MG63 (cell line): Measurements from ENCODE around the gene OBSCN. TPM values are rescaled to one million over a fixed set of nuclear protein-coding genes. Genes with fewer than 3 reads are reported as not detected.

ENCODE experiments used
- DNase-seq: peaks from one replicate; pipeline ENCODE4 v3.0.0-alpha.2; 2020
- H3K27me3 ChIP-seq: fragments of 250-450 bp; sonication (Bioruptor Pico); 2 replicates; pipeline ENCODE4 v1.5.1; 2020; ENCODE audit warnings: mild to moderate bottlenecking, moderate library complexity
- H3K36me3 ChIP-seq: fragments of 250-450 bp; sonication (Bioruptor Pico); 2 replicates; pipeline ENCODE4 v1.5.1; 2020; ENCODE audit warnings: mild to moderate bottlenecking, moderate library complexity
- H3K4me3 ChIP-seq: fragments of 250-450 bp; sonication (Bioruptor Pico); 2 replicates; pipeline ENCODE4 v1.5.1; 2020; ENCODE audit warnings: mild to moderate bottlenecking, moderate library complexity
- H3K9me3 ChIP-seq: fragments of 250-450 bp; sonication (Bioruptor Pico); 2 replicates; pipeline ENCODE4 v1.5.1; 2020; ENCODE audit warnings: mild to moderate bottlenecking, moderate library complexity
- total RNA-seq: library from RNA; depleted of rRNA; stranded (reverse); fragments of >200 nt; shearing (Covaris generic); gene quantifications from 2 replicates; pipeline ENCODE4 v1.2.3, GENCODE V29; 2014; ENCODE audit warnings: low replicate concordance

The OBSCN gene
- total RNA-seq, 1 experiment from 2014 or later = 2.8 TPM

GRCh38 chr1:228358764-228359612 is 151.1 kb downstream of the OBSCN start:
- H3K4me3 ChIP-seq = no peak overlapping the region
- H3K27me3 ChIP-seq = no peaks in the 10 kb centered on the region
- no peaks in the 10 kb centered on the region for H3K9me3 ChIP-seq
- DNase-seq = no peak
- no peaks in the 10 kb centered on the region for H3K36me3 ChIP-seq

GRCh38 chr1:228359613-228360532 is 152.0 kb downstream of the OBSCN start:
- no peaks in the 10 kb centered on the region for H3K9me3 ChIP-seq

GRCh38 chr1:228360533-228361313 is 152.9 kb downstream of the OBSCN start:
- H3K27me3 ChIP-seq = no peaks in the 10 kb centered on the region
- H3K4me3 ChIP-seq = no peak overlapping the region
- no peaks in the 10 kb centered on the region for H3K36me3 ChIP-seq
- DNase-seq = no peak
- no peaks in the 10 kb centered on the region for H3K9me3 ChIP-seq

More at GRCh38 chr1:228359613-228360532, 152.0 kb downstream of the OBSCN start:
- no peaks in the 10 kb centered on the region for H3K36me3 ChIP-seq
- H3K4me3 ChIP-seq = no peak overlapping the region
- DNase-seq = no peak
- no peaks in the 10 kb centered on the region for H3K27me3 ChIP-seq

DNA sequence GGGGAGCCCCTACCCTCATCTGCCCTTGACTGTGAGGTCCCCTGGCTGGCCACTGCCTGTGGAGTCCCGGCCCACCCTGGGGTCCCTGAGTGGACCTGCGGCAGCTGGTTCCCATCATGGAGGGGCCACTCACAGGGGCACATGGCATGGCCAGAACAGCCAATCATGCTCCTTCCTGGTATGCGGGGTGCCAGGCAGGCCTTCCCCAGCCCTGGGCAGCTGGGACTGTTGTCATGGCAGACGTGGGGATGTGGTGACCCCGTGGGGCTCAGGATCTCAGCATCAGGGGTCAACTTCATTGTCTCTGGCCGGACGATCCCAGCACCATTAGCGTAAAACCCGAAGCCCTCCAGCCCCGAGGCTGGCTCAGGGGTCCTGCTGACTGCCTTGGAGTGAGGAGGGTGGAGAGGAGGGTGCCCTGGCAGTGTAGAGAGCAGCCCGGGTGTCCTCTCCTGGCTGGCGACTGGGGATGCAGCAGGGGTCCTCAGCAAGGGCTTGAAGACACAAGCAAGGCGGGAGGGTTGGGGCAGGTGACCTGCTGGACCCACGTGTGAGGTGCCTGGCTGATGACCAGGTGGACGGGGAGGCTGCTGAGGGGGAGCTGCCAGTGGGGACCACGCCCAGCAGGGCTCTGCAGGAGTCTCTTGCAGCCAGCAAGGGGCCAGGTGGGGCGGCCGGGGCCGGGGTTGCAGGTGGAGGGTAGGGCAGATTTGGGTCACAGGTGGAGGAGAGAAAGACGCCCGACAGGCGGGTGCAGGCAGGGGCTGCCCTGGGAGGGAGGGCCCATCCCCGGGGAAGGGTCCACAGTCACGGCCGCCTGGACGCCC is 153.7 kb downstream of the OBSCN start:
- no peak for DNase-seq
- no peaks in the 10 kb centered on the region for H3K27me3 ChIP-seq
- H3K4me3 ChIP-seq = no peak overlapping the region
- H3K9me3 ChIP-seq = no peaks in the 10 kb centered on the region
- H3K36me3 ChIP-seq = no peaks in the 10 kb centered on the region

DNA sequence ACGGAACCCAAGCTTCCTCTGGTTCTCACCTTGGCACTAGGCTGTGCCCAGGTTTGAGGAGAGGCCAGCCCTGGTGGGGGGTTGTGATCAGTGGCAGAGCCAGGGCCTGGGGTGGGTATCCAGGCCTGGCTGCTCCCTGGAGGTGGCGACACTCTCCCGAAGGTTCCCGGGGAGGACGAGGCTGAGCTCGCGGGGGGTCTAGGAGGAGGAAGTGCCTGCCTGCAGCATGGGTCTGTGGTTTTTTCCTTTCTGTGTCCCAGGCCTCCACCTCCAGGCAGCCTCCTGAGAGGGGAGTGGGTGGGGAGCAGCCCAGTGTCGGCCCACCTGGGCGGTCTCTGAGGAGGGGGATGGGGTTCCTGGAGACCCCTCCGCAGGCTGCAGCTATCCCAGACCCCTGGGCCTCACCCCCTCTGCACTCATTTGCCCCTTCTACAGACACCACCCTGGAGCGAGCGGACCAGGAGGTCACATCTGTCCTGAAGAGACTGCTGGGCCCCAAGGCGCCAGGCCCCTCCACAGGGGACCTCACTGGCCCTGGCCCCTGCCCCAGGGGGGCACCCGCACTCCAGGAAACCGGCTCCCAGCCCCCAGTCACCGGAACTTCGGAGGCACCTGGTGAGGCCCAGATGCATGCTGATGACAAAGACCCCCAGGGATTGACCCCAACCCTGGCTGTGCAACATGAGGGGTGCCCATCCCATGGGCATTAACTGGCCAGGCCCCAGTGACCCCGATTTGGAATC is 154.5 kb downstream of the OBSCN start:
- Histone ChIP-seq H3K4me3 (no peak overlapping the region), H3K36me3 (no peaks in the 10 kb centered on the region), H3K9me3 (no peaks in the 10 kb centered on the region), H3K27me3 (no peaks in the 10 kb centered on the region)
- no peak for DNase-seq

- H3K36me3 ChIP-seq = no peaks in the 10 kb centered on the region
- H3K9me3 ChIP-seq = no peaks in the 10 kb centered on the region
- no peak for DNase-seq
- H3K27me3 ChIP-seq = no peaks in the 10 kb centered on the region
- H3K4me3 ChIP-seq = no peak overlapping the region
These were observed 155.1 kb downstream of the OBSCN start for GRCh38 chr1:228362884-228363450.

GRCh38 chr1:228363686-228364067 is 155.8 kb downstream of the OBSCN start:
- no peaks in the 10 kb centered on the region for H3K9me3 ChIP-seq
- no peaks in the 10 kb centered on the region for H3K27me3 ChIP-seq
- no peaks in the 10 kb centered on the region for H3K36me3 ChIP-seq
- no peak for DNase-seq
- H3K4me3 ChIP-seq = no peak overlapping the region

DNA sequence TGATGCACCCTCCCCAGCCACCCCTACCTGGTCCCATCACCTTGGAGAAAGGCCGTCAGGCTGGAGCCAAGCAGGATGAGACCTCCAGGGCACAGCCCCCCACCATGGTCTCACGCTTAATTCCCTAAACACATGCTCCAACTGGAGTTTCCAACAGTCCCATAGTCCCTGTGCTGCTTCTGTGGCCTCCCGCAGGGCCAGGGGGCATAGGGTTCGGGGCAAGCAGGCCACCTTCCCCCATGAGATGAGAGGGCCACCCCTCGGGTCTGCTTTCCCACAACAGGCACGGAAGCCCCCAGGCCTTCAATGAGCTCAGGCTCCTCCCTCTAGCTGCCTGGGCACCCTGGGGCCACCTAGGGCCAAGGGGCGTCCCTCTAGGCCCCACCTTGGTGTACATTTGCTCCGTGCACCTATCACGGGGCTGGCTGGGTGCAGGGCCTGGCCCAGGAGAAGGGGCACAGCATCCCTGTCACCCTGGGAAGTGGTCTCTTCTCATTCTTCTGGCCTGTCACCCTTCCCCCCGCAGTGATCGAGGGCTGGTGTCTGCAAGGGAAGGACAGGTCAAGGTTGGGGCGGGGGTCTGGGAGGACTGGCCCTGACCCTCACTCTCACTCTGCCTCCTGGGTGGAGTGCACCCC is 156.3 kb downstream of the OBSCN start:
- no peaks in the 10 kb centered on the region for H3K9me3 ChIP-seq
- H3K27me3 ChIP-seq = no peaks in the 10 kb centered on the region
- DNase-seq = no peak
- no peak overlapping the region for H3K4me3 ChIP-seq
- H3K36me3 ChIP-seq = no peaks in the 10 kb centered on the region

GRCh38 chr1:228364706-228365213 is 156.9 kb downstream of the OBSCN start:
- Histone ChIP-seq H3K4me3 (no peak overlapping the region), H3K9me3 (no peaks in the 10 kb centered on the region), H3K27me3 (no peaks in the 10 kb centered on the region), H3K36me3 (no peaks in the 10 kb centered on the region)
- DNase-seq = no peak

- DNase-seq = no peak
- Histone ChIP-seq H3K27me3 (no peaks in the 10 kb centered on the region), H3K4me3 (no peak overlapping the region), H3K36me3 (no peaks in the 10 kb centered on the region), H3K9me3 (no peaks in the 10 kb centered on the region)
These were observed 157.6 kb downstream of the OBSCN start for GRCh38 chr1:228365271-228366061.

GRCh38 chr1:228366062-228366865 is 158.4 kb downstream of the OBSCN start:
- no peaks in the 10 kb centered on the region for H3K27me3 ChIP-seq
- H3K36me3 ChIP-seq = no peaks in the 10 kb centered on the region
- no peak overlapping the region for H3K4me3 ChIP-seq
- no peak for DNase-seq
- H3K9me3 ChIP-seq = no peaks in the 10 kb centered on the region

- Histone ChIP-seq H3K36me3 (no peaks in the 10 kb centered on the region), H3K9me3 (no peaks in the 10 kb centered on the region), H3K27me3 (no peaks in the 10 kb centered on the region), H3K4me3 (no peak overlapping the region)
- no peak for DNase-seq
These were observed 159.3 kb downstream of the OBSCN start for GRCh38 chr1:228366866-228367741.
